RPMI7951 (cell line): ENCODE results near the gene RPE65. TPM values are rescaled to one million over a fixed set of nuclear protein-coding genes. Genes with fewer than 3 reads are reported as not detected.
"Not testable (repeated sequence)": the region's sequence is repeated elsewhere in the genome, so short reads cannot be mapped to it uniquely, and the experiment has no call there.

Experiments used
- DNase-seq: peaks from one replicate; pipeline ENCODE4 v3.0.0-alpha.2; 2012; ENCODE audit warnings: low read depth
- total RNA-seq: library from RNA; depleted of rRNA; stranded (reverse); fragments of >200 nt; shearing (Covaris generic); gene quantifications from 2 replicates; pipeline ENCODE4 v1.2.3, GENCODE V29; 2014

Gene RPE65
- total RNA-seq, 1 experiment from 2014 or later = not detected

- DNase-seq = peak; percentile 64
These were observed 3.4 kb upstream of the RPE65 start for GRCh38 chr1:68453060-68453670.

GRCh38 chr1:68448365-68448764 lies 1.4 kb downstream of the RPE65 start:
- no peak for DNase-seq

- DNase-seq = no peak
These were observed 4.0 kb downstream of the RPE65 start for GRCh38 chr1:68445709-68446108.

- peak; percentile 80 for DNase-seq
These were observed 6.8 kb downstream of the RPE65 start for GRCh38 chr1:68442822-68443556.

- DNase-seq = no peak
These were observed 7.7 kb downstream of the RPE65 start for GRCh38 chr1:68442006-68442405.

GRCh38 chr1:68438310-68438709 lies 11.4 kb downstream of the RPE65 start:
- DNase-seq = no peak

GRCh38 chr1:68433395-68433794 lies 16.4 kb downstream of the RPE65 start:
- no peak for DNase-seq

- DNase-seq = no peak
These were observed 18.7 kb downstream of the RPE65 start for GRCh38 chr1:68431076-68431475.

GRCh38 chr1:68429233-68429808 lies 20.4 kb downstream of the RPE65 start:
- DNase-seq = no peak

- DNase-seq = no peak
These were observed 23.2 kb downstream of the RPE65 start for GRCh38 chr1:68426594-68426993.

GRCh38 chr1:68421350-68421749 lies 28.4 kb downstream of the RPE65 start:
- no peak for DNase-seq

GRCh38 chr1:68409426-68409825 lies 40.3 kb downstream of the RPE65 start:
- peak; percentile 44 for DNase-seq

- DNase-seq = no peak
These were observed 48.2 kb downstream of the RPE65 start for GRCh38 chr1:68401506-68401905.

- not testable (repeated sequence) for DNase-seq
These were observed 54.2 kb downstream of the RPE65 start for GRCh38 chr1:68395575-68395974.

- not testable (repeated sequence) for DNase-seq
These were observed 57.3 kb downstream of the RPE65 start for GRCh38 chr1:68392474-68392873.

- not testable (repeated sequence) for DNase-seq
These were observed 63.8 kb downstream of the RPE65 start for GRCh38 chr1:68385798-68386524.

- DNase-seq = peak; percentile 97
These were observed 64.8 kb downstream of the RPE65 start for GRCh38 chr1:68384872-68385411.

- DNase-seq = peak; percentile 99
These were observed 65.4 kb downstream of the RPE65 start for GRCh38 chr1:68384321-68384813.

- no peak for DNase-seq
These were observed 66.7 kb downstream of the RPE65 start for GRCh38 chr1:68383092-68383491.

- DNase-seq = peak; percentile 46
These were observed 70.7 kb downstream of the RPE65 start for GRCh38 chr1:68379085-68379478.
